Activated CD8-positive, alpha-beta memory T cell treated with anti-CD3 and anti-CD28 coated beads, Interleukin-2, amount 50 U/mL, for 24 hours (primary cell): ENCODE data around the gene LMAN1L.
A peak's percentile ranks its signal among the peaks of the same experiment; 100 is the strongest.
"Not testable (repeated sequence)": the region's sequence is repeated elsewhere in the genome, so short reads cannot be mapped to it uniquely, and the experiment has no call there.

ENCODE experiments used
- DNase-seq: peaks from one replicate; pipeline ENCODE4 v3.0.0-alpha.2; 2020; ENCODE audit errors: extremely low read depth

Gene LMAN1L

DNA sequence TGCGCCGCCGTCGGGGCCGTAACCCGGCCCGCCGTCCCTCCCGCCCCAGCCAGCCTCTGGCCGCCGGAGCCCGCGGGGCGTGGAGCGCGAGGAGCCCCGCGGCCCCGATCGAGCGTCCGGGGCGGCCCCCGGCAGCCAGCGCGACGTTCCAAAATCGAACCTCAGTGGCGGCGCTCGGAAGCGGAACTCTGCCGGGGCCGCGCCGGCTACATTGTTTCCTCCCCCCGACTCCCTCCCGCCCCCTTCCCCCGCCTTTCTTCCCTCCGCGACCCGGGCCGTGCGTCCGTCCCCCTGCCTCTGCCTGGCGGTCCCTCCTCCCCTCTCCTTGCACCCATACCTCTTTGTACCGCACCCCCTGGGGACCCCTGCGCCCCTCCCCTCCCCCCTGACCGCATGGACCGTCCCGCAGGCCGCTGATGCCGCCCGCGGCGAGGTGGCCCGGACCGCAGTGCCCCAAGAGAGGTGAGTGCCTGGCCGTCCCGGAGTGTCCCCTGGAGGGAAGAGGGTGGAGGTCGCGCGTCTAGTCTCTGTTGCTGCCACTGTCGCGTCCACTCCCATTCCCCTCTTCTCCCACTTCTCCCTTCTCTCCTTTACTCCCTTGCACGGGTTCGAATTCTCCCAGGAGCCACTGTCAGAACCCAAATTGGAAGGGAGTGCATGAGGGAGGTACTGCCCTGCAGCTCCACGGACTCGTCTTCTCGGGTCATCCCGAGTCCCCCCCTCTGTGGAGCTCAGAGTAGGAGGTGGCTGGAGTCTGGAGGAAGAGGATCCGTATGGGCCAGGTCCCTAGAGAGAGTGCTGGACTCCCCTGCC is 30.2 kb upstream of the LMAN1L start:
- DNase-seq, result no peak

DNA sequence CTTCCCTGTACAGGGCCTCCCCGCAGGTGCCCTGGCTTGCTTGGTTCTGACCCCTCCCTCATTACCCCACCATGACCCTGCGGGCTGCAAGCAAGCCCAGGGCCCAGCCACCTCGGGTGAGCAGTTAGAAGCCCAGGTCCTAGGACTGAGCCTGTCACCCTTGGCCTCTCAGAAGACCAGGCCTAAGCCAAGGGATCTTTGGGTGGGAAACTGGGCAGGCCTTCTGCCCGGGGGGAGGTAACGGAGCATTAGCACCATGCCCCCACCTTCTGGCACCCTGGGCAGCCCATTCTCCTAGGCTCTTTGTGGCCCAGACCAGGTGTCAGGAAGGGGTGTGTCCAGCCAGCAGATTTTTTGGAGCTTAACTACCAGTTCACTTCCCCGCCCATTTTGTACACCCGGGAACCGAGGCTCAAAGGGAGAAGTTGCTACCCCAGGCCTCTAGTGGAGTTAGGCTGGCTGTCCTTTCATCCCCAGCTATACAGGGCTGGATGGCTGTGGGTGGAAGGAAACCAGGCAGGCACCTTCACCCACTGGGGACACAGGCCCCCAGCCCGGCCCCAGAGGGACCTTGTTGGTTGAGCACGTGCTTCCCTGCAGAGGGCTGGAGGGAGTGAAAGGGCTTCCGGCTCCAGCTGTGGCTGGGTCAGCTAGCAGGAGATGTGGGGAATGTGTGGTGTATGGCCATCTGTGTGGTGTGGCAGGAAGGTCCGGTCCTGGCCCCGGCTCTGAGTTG is 29.4 kb upstream of the LMAN1L start:
- no peak for DNase-seq

DNA sequence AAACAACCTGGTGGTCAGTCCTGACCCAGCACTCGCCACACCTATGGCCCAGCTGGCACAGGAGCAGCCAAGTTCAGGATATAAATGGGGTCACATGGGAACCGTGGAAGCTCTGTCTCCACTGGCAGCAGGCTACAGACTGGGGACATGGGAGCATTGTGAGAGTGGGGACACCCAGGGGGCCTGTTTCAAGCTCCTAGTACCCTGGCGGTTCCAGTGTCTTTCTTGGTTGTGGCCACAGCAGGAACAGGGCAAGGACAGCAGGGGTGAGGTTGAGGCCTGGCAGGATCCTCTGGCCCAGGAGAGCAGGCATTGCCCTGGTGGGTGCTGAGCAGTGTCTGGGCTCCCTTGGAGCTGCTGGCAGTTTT is 28.8 kb upstream of the LMAN1L start:
- DNase-seq, result no peak

DNA sequence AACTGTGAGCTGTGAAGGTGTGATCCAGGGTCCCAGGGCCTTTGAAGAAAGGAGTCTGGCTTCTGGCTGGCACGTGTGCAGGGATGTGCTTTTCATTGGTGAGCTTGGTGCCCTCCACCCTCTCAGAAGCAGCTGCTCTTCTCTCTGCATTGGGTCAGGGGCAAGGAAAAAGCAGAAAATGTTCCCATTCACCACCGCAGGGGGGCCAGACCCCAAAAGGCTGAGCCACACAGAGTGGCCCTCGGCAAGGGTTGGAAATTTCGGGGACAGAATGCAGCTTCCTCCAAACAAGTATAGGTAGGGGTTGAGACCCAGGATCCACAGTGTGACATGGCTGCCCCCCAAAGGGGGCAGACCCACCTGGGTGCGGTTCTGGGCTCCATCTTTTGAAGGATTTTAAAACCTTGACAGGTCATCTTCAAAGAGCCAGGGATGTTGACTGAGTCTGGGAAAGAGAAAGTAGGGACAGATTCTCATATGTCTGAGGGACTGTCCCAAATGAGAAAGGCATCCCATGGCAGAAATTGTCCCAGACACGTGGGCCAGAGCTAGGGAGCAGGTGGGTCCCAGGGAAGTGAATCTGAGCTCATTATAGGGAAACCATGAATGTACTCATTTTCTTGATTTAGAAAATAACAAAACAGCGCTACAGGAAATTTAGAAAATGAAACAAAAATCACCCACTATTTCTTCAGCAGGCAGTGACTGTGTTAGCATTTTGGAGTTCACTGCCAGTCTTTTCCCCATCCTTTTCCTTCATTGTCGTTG is 28.0 kb upstream of the LMAN1L start:
- DNase-seq, result no peak

DNA sequence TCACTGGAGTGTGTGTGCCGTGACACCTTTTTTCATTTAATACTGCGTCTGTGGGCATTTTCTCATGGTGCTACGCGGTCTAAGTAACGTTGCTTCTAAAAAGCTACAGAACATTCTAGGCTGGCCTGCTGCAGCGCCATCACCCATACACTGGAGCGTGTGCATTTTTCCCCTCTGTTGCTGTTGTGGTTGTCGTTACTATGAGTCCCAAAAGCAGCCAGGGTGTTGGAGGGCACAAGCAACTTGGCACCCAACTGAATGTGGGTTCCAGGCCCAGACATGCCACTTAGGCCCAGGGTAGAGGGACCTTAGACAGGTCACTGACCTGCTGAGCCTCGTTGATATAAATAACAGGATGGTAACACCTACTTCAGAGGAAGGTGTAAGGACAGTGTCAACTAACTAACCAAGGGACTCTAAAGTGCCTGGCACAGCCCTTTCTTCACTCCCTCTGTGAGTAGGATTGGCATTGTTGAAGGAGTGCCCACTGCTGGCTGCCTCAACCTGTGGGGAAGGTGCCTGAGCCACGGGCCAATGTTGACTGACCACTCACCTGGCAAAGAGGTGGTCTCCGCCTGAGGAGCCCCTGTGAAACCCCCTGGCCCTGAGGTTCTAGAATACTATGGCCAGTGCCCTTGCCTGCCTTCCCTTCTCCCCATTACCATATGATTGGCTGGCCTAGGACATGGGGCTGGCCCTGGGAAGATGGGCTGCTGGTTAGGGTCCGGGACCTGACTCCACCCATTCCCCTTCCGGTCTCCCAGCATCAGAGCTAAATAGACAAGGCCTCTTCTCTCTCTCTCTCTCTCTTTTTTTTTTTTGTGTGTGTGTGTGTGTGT is 27.2 kb upstream of the LMAN1L start:
- DNase-seq, result no peak

DNA sequence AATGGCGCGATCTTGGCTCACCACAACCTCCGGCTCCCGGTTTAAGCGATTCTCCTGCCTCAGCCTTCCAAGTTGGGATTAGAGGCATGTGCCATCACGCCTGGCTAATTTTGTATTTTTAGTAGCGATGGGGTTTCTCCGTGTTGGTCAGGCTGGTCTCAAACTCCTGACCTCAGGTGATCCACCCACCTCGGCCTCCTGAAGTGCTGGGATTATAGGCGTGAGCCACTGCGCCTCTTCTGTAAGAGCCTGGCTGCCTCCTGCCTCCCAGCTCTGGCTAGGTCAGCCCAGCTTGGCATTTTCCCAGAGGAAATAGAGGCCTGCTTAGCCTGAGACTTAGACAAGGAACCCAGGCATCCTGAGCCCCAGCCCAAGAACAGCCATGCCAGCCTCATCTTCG is 26.6 kb upstream of the LMAN1L start:
- DNase-seq, result not testable (repeated sequence)

DNA sequence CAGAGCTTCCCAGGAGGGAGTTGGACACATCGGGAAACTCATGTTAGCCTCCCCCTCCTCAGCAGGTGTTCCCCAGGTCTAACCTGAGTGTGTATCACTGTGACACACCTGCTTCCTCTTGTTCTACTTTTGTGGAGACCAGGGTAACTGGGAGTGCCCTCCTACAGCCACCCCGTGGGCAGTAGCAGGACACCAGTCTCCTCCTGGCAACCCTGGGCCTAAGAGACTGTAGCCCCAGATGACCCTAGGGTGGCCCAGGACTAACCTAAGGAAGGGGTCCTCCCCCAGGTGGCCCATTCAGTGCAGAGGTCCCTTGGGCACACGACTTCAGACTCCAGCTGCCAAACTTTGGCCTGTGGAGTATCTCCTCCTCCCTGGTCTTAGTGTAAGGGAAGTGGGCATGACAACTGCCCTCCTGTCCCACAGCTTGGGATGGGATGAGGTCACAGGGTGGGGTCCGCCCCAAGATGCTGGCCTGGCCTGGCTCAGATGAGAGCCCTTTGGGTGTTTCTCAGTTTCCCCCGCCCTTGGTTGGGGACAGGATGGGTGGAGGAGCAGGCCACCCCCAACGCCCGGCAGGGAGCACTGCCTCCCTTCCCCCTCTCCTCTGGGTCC is 26.0 kb upstream of the LMAN1L start:
- DNase-seq, result no peak

DNA sequence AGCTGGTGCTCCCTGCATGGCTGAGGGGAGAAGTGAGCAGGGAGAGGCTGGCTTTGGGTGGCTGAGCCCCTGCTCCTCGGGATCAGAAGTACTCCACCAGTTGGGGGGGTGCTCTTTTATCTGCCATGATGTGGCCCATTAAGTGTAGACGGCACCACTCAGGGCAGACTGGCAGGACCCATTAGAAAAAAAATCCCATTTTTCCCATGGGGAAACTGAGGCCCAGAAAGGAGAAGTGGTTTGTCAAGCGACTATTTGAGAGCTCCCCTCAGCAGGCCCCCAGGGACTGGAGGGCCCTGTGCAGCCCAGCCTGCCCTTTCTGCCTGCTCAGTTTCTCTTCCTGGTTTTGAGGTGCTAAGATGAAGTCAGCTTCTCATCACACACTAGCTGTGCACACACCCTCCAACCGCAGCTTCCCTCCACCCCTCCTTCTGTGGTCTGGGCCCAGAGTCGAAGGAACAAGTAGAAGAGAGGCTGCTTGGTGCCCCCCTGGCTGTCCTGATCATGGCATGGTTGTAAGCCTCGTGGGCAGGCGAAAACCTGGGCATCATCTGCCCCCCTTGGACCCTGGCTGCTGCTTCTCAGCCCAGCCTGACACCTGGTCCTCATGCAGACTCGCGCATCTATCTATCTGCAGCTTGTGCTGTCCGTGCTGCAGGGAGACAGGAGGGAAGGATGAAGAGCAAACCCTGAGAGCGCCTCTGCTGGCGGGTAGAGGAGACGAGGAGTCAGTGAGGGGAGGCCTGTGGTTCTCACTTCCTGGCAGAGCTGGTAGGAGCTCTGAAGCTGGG is 25.2 kb upstream of the LMAN1L start:
- DNase-seq, result peak; percentile 84

DNA sequence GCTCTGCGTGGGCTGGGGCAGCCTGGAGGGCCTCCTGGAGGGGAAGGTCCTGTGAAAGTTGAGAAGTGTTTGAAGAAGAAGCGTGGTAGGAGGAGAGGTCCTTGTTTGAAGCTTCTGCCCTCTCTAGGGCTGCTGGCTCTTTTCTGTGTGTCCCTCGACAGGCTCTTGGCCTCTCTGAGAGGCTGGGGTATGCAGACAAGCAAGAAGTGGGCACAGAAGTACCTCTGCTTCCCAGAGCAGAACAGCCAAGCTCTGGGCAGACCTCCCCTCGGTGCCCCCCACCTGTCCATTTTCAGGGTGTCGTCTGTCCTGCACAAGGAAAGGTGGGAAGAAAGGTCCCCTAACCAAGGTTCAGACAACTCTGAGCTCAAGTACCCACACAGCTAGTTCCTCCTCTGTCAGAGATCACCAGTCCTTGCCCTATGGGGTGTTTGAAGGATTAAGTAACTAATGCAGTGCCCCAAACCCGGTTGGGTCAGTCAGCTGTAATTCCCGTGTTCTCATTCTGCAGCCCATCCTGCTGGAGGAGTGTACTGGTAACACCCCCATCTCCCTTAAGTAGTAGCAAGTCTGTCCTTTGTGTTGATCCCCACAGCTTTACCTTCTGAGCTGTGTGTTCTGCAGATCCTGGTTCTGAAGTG is 24.5 kb upstream of the LMAN1L start:
- DNase-seq, result no peak

DNA sequence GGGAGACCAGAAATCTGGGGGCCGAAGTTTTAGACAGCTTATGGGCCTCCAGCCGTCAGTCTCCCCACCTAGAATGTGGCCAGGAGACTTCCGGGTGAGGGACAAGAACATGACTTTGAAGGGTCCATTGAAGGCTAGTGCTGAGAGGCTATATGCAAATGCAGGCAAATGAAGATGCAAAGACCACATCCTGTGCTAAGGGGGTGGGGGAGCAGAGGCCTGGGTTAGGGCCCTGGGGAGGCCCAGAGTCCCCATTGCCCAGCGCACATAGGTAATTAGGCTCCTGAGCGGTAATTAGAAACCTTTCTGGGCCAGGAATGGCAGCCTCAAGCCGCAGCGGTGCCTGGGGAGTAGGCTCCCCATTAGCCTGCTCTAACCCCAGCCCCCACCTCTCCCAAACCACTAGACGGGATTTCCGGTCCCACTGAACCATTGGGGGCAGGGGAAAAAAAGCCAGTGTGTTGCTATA is 23.9 kb upstream of the LMAN1L start:
- no peak for DNase-seq

DNA sequence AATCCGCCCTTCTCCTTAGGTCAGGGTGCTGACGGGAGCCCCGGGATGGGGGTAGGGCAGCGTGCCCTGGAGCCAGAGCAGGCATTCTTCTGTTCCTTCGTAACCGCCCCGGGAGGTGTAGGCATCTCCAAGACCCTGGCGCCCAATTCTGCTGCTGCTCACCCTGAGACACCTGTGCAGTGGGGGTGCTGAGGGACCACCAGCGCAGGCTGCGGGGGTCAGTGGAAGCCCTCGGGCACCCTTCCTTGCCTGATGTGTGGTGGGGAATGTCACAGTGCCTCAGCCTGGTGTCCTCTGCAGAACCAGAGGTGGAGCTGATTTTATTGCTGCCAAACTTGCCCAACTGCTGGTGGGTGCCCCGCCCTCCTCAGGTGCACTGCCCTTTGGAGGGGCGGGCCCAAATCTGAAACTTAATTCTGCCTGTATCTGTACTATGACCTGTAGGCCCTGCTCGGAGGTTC is 23.4 kb upstream of the LMAN1L start:
- DNase-seq, result no peak

DNA sequence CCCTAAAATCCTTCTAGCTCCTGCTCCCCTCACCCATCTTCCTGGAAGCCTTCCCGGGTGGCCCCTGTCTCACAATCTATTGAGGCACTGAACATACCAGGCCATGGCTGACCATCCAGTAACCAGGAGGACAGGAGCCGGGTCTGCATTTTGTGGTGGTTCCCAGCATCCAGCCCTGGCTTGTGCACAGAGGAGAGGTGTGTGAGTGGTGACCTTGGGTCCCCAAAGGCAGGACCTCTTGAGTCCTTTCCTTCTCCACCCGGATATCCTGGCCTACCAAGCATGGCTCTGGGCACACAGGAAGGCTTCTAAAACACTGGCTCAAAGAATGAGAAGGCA is 22.9 kb upstream of the LMAN1L start:
- DNase-seq, result no peak

DNA sequence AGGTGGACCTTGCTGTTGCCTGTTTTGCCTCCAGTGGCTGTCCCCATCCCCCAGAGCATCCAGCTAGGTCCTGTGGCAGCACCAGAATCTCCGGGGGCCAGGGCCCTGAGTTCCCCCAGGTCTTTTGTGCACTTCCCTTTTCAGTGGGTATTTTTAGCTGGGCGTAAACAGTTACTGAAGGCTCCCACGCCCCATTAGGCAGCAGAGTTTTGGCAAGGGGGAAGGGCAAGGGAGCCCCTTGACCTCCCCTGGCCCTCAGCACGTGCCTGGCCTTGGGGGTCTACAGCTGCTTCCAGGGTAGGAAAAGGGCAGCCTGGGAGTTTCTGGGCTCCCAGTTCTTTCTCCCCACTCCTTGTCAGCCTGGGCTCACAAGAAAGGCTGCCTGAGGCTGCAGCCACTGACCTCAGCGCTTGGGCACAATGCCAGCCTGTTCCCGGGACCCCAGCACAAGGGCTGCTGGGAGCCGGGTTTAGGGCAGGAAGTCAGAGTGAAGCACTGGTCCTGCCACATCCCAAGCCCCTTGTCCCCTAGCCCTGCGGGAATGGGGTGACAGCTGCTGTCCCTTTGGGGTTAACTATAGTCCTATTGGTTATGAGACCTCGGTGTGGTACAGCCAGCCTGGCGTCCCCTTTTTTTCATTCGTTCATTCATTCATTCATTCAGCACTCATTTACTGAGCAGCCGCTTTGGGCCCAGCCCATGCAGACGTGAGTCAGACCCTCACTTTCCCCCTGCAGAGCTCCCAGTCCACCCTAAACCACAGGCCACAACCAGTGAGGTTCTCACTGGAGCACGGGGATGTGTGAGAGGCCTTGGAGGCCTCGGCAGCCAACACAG is 22.3 kb upstream of the LMAN1L start:
- DNase-seq, result no peak

DNA sequence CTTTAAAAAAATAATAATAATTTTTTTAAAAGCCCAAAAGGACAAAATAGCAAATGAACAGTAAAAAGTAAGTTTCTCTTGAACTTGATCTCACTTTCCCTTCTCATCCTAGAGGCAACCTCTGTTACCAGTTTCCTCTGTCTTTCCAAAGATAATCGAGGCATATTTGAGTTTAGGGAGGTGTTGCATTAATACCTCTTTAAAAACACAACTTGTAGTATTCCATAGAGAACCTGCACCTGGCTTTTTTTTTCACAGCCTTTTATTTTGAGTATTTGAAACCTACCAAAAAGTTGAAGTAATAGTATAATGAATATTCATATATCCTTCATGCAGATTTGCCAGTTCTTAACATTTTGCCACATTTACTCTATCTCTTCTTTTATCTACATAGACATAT is 21.6 kb upstream of the LMAN1L start:
- DNase-seq, result no peak

DNA sequence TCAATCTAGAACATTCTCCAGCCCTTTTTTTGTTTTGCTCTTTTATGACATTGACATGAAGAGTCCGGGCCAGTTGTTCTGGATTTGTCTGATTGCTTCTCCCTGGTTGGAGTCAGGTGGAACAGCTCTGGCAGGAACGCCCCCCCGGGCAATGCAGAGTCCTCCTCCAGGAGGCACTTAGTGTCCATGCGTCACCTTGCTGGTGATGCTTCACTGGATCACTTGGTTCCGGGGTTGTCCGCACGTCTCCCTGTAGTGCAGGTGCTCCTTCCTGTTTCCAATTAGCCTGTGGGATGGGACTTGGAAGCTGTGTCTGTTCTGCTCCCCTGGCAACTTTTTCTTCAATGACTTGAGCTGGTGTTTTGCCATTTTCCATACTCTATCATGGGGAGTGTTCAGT is 21.0 kb upstream of the LMAN1L start:
- DNase-seq, result no peak

DNA sequence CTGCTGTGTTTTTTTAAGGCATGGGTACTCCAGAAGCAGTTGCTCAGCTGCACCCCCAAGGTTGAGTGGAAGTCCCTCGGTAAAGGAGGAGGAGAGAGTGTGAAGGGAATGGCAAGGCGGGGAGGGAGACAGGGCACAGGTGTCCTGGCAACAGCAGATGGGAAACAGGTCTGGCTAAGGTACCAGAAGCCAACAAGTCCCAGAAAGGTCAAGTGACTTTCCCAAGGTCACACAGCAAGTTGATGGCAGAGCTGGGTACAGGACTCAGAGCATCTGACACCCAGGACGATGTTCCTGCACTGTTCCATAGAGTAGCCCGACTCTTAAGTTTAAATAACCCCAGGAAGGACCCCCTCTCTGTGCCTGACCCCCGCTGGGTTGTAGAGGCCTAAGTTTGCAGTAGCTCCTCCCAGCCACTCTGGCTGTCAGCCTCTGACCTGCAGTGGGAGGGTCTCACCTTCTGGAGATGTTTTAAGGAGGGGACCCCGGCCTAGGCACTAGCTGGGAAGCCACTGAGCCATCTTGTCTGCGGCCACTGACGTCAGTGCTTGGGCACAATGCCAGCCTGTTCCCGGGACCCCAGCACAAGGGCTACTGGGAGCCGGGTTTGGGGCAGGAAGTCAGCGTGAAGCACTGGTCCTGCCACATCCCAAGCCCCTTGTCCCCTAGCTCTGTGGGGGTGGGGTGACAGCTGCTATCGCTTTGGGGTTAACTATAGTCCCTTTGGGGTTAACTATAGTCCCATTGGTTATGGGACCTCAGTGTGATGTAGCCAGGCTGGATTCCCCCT is 20.2 kb upstream of the LMAN1L start:
- no peak for DNase-seq

DNA sequence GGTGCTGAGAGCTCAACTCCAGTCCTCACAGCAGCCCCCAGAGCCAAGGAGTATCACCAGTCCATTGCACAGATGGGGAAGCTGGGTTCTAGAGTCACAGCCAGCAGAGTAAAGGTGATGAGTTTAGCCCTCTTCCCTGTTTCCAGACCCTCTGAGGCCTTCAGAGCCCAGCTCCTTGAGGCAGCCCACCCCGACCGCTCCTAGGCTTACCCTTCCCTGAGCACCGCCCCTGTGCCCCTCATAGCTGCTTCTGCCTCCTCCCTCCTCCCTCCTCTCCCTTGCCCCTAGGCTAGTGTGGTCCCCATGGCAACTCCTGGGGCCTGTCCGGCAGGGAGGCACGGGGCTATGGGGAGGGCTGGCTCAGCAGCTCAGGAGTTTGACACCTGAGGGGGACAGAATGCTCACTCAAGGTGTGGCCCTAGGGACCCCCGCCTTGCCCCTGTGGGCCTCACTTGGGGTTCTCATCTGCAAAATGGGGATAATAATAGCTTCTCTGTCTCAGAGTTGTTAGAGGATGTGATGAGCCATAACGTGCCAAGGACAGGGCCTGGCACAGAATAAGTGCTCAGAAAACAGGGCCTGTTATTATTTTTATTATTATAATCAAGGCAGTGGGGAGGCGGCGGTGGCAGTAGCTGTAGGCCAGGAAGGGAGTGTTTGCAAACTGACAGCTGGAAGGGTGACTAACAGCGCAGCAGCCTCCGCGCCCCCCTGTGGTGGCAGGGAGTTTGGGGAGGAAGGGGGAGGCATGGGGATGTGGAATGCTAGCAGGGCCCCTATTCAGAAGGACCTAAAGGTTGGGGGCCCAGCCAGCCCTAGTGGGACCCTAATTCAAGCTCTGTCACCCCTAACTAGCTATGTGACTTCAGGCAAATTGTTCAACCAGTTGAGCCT is 19.3 kb upstream of the LMAN1L start:
- DNase-seq, result no peak
